Fibroblast of lung (primary cell): Measurements from ENCODE around the gene DHRS7C.

Source experiments
- EZH2 ChIP-seq: IDR thresholded peaks from 2 replicates; pipeline ENCODE4 v1.5.1; 2012; ENCODE audit warnings: low read length, control low read depth, mild to moderate bottlenecking; ENCODE audit errors: missing control alignments
- TF ChIP-seq, protein P1 (sequence below), 2 donors: IDR thresholded peaks in 1 of 2; conservative IDR thresholded peaks in 1 of 2; 1 replicate in 1 of 2; 2 replicates in 1 of 2; pipeline ENCODE4 v1.5.1; 2011 to 2012; ENCODE audit warnings: low read length in 2 of 2, control low read depth in 1 of 2, inconsistent platforms in 1 of 2, low read depth in 1 of 2, mild to moderate bottlenecking in 1 of 2

DNA sequence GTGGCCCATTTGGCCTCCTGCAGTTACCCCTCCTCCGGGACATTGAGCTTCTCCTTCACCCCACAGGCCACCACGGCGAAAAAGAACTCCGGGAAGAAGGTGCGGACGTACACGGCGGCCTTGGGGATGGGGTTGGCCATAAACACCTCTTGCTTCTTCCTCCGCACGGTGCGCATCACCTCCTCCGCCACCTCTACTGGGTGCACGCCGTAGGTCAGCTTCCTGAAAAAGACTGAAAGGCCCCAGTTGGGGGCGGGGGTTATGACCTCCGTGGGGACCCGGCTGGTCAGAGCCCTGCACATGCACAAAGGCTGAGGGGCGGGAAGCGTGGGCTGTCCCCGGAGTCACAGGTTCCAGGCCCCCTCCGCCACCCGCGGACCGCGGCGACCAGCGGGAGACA lies 19.9 kb downstream of the DHRS7C start:
- TF ChIP-seq, protein P1, sequence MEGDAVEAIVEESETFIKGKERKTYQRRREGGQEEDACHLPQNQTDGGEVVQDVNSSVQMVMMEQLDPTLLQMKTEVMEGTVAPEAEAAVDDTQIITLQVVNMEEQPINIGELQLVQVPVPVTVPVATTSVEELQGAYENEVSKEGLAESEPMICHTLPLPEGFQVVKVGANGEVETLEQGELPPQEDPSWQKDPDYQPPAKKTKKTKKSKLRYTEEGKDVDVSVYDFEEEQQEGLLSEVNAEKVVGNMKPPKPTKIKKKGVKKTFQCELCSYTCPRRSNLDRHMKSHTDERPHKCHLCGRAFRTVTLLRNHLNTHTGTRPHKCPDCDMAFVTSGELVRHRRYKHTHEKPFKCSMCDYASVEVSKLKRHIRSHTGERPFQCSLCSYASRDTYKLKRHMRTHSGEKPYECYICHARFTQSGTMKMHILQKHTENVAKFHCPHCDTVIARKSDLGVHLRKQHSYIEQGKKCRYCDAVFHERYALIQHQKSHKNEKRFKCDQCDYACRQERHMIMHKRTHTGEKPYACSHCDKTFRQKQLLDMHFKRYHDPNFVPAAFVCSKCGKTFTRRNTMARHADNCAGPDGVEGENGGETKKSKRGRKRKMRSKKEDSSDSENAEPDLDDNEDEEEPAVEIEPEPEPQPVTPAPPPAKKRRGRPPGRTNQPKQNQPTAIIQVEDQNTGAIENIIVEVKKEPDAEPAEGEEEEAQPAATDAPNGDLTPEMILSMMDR (conservative IDR thresholded peaks at IDR 0.05 in 1 of 2, IDR thresholded peaks at IDR 0.05 in 1 of 2; ENCODE audit: low read depth in 1 of 2, low read length in 2 of 2) = no peak
- TF ChIP-seq EZH2 = no peak
